ENCODE measurements around the gene KCTD3.
A peak's percentile ranks its signal among the peaks of the same experiment; 100 is the strongest.

Gene KCTD3

GRCh38 chr1:215566556-215567490 is at the start of gene KCTD3:
TSS of gene KCTD3 (plus strand) at chr1:215567304. CDS start at chr1:215567686, 382 bp downstream.
- DNase-seq, result peak; percentile 69

DNA sequence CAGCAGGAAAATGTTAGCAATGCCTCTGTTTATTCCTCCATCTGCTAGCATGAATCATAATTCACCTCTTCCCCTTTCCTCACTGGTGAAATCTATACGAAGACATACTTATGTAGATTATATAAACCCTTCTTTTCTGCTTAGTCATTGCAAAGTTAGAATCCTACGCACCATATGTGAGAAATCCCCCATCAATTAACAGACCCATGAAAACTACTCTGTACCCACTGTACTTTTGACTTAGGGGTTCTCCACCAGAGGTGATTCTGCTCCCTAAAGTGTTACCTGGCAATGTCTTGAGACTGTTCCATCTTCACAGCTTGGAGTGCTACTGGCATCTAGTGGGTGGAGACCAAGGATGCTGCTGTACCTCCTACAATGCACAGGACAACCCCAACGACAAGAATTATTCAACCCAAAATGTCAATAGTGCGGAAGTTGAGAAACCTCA is 49.6 kb upstream of the KCTD3 start:
- no peak for DNase-seq

- DNase-seq, result no peak
Measured at GRCh38 chr1:215518594-215518993, 48.5 kb upstream of the KCTD3 start.

GRCh38 chr1:215521279-215521678 is 45.8 kb upstream of the KCTD3 start:
- DNase-seq, result no peak

DNA sequence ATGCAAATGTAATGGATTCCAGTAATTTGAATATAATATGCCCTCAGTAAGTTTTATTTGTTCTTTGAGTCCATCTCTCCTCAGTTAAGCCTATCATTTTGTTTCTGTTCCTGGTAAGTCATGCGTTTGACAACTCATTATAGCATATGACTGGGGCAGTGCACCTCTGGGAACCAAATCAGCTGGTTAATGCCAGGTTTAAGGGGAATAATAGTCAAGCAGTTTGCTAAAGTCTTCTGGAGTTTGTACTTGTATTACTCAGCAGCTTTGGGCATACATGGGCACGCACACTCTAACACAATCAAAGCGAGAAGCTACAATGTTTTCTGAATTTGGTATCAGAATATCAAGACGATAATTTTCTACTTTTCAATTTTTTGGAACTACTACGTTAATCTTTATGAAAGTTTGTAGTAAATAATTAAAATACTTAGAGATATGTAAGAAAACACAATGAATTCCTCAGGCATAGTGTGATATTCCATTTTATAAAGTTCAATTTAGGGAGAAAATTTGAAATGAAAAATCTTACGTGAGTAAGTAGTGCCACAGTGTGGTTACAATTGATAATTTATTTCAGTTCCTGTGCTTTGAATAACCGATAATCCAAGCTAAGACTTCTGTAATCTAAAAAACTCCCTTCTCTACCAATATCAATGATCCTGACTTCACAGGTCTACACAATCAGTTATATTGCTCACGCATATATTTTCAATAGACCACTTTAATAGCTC is 43.8 kb upstream of the KCTD3 start:
- DNase-seq, result no peak

GRCh38 chr1:215523906-215524305 is 43.2 kb upstream of the KCTD3 start:
- no peak for DNase-seq

- DNase-seq, result no peak
Measured at GRCh38 chr1:215526147-215526845, 40.8 kb upstream of the KCTD3 start.

- DNase-seq, result no peak
Measured at GRCh38 chr1:215526846-215527151, 40.3 kb upstream of the KCTD3 start.

GRCh38 chr1:215529111-215529510 is 38.0 kb upstream of the KCTD3 start:
- DNase-seq, result no peak

DNA sequence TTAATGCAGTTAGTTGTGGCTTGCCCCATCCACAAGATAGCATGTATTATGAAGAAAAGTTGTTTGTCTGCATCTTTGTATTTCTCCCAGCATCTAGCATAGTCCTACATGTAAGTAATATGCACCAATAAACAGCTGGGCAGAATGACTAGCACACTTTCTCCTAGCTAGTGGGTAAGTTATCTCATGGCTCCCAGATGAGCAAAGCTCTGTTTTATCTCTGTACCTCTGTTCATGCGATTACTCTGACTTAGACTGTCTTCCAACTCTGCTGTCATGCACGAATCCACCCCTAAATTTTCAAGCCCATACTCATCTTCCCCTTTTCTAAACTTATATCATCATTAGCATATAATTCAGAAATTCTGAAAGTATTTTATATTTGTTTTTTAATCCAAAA is 37.5 kb upstream of the KCTD3 start:
- no peak for DNase-seq

- no peak for DNase-seq
Measured at GRCh38 chr1:215530401-215530984, 36.6 kb upstream of the KCTD3 start.

GRCh38 chr1:215539803-215540570 is 27.1 kb upstream of the KCTD3 start:
- DNase-seq, result no peak

DNA sequence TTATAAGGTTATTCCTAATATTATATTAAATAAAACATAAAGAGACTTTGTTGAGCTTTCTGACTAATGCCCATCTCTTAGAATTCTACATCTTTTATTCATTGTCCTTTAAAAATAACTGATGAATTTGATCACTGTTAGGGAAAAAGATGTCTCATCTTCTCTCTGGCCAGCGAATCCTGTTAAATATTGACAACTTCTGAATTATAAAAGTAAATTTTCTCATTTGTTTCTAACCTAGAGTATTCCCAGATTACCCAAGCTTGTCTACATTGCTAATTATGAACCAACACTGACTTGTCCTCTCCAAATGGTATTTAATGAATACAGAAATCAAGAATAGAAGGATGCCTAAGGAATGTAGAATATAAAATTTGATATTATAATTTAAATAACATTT is 24.8 kb upstream of the KCTD3 start:
- DNase-seq, result no peak

DNA sequence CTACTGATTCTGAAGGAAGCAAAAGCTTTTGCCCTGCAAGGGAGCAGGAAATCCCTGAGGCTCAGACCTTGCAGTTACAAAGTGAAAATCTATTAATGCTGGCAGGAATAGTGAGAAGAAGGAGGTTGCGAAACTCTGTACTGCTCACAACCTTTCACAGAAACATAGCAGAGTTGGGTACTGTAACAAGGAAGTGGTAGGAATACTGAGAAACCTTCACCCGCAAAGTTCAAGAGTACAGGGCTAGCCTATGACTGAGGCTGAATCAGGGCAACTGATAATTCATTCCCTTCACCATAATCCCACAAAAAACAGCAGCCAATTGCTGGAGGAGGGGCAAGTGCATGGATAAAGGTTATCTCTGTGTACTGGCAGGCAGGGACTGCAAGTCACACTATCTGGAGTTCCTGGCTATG is 23.9 kb upstream of the KCTD3 start:
- no peak for DNase-seq

DNA sequence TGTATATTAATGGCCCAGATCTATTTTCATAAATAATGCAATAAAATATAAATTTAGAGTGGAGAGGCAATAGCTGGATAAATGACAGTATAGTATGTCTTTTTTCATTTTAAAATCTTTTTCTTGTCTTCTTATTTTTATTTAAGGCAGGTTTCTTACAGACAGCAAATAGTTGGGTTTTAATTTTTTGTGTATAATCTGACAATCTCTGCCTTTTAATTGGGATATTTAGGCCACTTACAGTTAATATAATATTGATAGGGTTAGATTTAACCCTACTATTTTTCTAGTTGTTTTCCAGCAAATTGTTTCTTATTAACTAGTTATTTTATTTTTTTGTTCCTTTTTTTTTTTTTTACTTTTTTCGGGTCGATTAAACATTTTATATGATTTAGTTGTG is 23.3 kb upstream of the KCTD3 start:
- no peak for DNase-seq

GRCh38 chr1:215544566-215544965 is 22.5 kb upstream of the KCTD3 start:
- no peak for DNase-seq

DNA sequence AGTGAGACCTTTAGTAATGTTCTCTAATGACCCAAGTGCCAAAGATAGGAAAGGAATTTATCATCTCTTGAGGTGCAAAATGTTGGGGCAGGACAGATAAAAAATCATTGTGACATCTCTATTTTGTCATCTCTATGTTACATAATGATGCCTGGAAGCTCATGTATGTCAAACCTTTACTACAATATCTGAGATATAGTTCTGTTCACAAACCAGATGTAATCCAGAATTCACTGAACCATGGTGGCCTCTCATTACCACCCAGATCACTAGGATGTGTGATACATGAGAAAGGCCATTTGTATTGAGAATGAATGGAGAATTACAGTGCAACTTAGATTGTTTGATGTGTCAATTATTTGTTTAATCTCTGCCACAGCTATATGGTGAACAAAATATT is 22.0 kb upstream of the KCTD3 start:
- no peak for DNase-seq

GRCh38 chr1:215547011-215547410 is 20.1 kb upstream of the KCTD3 start:
- no peak for DNase-seq

DNA sequence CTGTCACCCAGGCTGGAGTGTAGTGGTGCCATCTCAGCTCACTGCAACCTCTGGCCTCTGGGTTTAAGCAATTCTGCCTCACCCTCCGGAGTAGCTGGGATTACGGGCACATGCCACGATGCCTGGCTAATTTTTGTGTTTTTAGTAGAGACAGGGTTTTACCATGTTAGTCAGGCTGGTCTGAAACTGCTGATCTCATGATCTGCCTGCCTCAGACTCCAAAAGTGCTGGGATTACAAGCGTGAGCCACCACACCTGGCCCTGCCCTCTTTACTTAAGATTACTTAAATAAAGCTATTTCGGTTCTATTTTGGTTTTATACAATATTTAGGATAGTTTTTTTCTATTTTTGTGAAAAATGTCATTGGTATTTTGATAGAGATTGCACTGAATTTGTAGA is 15.3 kb upstream of the KCTD3 start:
- no peak for DNase-seq

GRCh38 chr1:215554865-215555264 is 12.2 kb upstream of the KCTD3 start:
- DNase-seq, result no peak

GRCh38 chr1:215555531-215555930 is 11.6 kb upstream of the KCTD3 start:
- DNase-seq, result no peak

DNA sequence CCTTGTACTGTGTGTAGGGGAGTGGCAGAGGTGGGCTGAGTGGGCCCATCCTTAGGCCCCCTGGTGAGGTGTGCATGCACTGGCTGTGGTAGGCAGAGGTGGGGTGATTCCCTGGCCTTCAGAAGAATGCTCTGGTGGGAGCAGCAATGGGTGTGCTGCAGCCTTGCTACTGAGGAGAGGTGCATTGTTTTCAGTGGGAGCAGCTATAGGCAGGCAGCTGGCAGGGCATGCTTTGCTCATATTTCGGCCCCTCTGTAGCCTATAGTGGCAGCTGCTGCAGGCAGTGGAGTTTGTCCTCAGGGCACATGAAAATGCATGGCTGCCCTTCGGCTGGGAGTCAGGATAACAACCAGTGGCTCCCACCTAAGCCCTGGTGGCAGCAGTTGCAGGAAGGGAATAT is 10.1 kb upstream of the KCTD3 start:
- no peak for DNase-seq
